K562 (cell line): Measurements from ENCODE around the gene PRDM11. TPM values are rescaled to one million over a fixed set of nuclear protein-coding genes. Genes with fewer than 3 reads are reported as not detected.

Experiments used
- AFF1 ChIP-seq, 2 experiments: fragments of 450-650 bp; IDR thresholded peaks; 2 replicates each; pipeline ENCODE4 v1.6.1; 2018; ENCODE audit warnings: mild to moderate bottlenecking in 2 of 2, low read depth in 1 of 2; ENCODE audit not compliant: partially characterized antibody in 2 of 2
- CTCF ChIP-seq, 3 experiments: IDR thresholded peaks in 2 of 3; conservative IDR thresholded peaks in 1 of 3; 2 replicates each; pipeline ENCODE4 v1.5.1; 2011 to 2012; ENCODE audit warnings: low read length in 3 of 3, mild to moderate bottlenecking in 3 of 3, control low read depth in 2 of 3, improper control_type of control experiment in 1 of 3, inconsistent platforms in 1 of 3, low read depth in 1 of 3, mixed read lengths in 1 of 3, moderate library complexity in 1 of 3; ENCODE audit not compliant: insufficient read depth in 2 of 3
- MTA2 ChIP-seq: fragments of 450-650 bp; IDR thresholded peaks from 2 replicates; pipeline ENCODE4 v1.6.1; 2016; ENCODE audit warnings: low read depth
- NR2C1 ChIP-seq, 2 experiments: fragments of 450-650 bp; IDR thresholded peaks; 2 replicates each; pipeline ENCODE4 v1.6.1; 2017; ENCODE audit warnings: mild to moderate bottlenecking in 2 of 2, antibody characterized with exemption in 1 of 2, inconsistent platforms in 1 of 2, missing compliant biosample characterization in 1 of 2, missing genetic modification characterization in 1 of 2
- polyA plus RNA-seq, 8 experiments: library from polyadenylated mRNA; depleted of rRNA in 4 of 8; stranded (reverse) in 5 of 8; unstranded in 3 of 8; fragments of >200 nt; fragmentation: Nextera tagmentation in 2 of 8; fragmentation: Illumina TruSeq in 1 of 8; extraction: Ambion mirVana in 2 of 8; extraction: Trizol in 1 of 8; gene quantifications; 2 replicates each; pipeline versions ENCODE4 v1.2.1 to v1.2.3, GENCODE V29; 2011 to 2014; ENCODE audit warnings: inconsistent platforms in 1 of 8, missing spikeins in 1 of 8
- total RNA-seq, 7 experiments: library from RNA; depleted of rRNA in 6 of 7; stranded (reverse); fragments of >200 nt in 6 of 7; fragmentation: Illumina TruSeq in 2 of 7; extraction: Trizol in 2 of 7; gene quantifications; 2 replicates each; pipeline versions ENCODE4 v1.2.1 to v1.2.3, GENCODE V29; 2011 to 2021; ENCODE audit warnings: low replicate concordance in 1 of 7

PRDM11 gene
- total and polyA plus RNA-seq, 9 of the 15 experiments (the other 6 are each of a cell fraction or from before 2014, with no cell fraction given), result 0.01 to 1.1 (median 0.29) TPM

GRCh38 chr11:45212566-45213315 is 66.3 kb downstream of the PRDM11 start (continued):
- TF ChIP-seq AFF1 (IDR thresholded peaks at IDR 0.05; ENCODE audit: low read depth in 1 of 2, partially characterized antibody in 2 of 2) (no peak), CTCF (IDR thresholded peaks at IDR 0.05 in 2 of 3, conservative IDR thresholded peaks at IDR 0.05 in 1 of 3; ENCODE audit: insufficient read depth in 2 of 3, low read depth in 1 of 3, low read length in 3 of 3) (peak; percentile 61 to 73 (median 61)), NR2C1 (IDR thresholded peaks at IDR 0.05) (no peak), NR2C1 (tag; IDR thresholded peaks at IDR 0.05) (no peak), MTA2 (no peak)
